Activated CD8-positive, alpha-beta T cell treated with anti-CD3 and anti-CD28 coated beads for 36 hours (primary cell): ENCODE data around the gene RGMB. TPM values are rescaled to one million over a fixed set of nuclear protein-coding genes. Genes with fewer than 3 reads are reported as not detected.

ENCODE experiments used
- ATAC-seq: fragments of 200-7000 bp; cut with Tn5 transposase; one replicate; pipeline ENCODE4 v1.10.0; 2021; ENCODE audit warnings: mild to moderate bottlenecking, moderate library complexity
- CTCF ChIA-PET: fragments of 350-600 bp; sonication (Branson Sonifier 250); formaldehyde crosslinking; loops from one replicate; lab custom pipeline; 2021; ENCODE audit warnings: antibody characterized with exemption; lab: Charles Lee
- POLR2A ChIA-PET: fragments of 350-600 bp; sonication (Branson Sonifier 250); formaldehyde crosslinking; loops from one replicate; lab custom pipeline; 2021; ENCODE audit warnings: antibody characterized with exemption; lab: Charles Lee
- DNase-seq: peaks from one replicate; pipeline ENCODE4 v3.0.0-alpha.2; 2020
- H3K27ac Mint-ChIP-seq: one replicate; pipeline ENCODE4 v1.8.0; 2021; ENCODE audit warnings: mild to moderate bottlenecking, mixed read lengths
- H3K27me3 Mint-ChIP-seq: one replicate; pipeline ENCODE4 v1.8.0; 2021; ENCODE audit warnings: mixed read lengths
- H3K36me3 Mint-ChIP-seq: one replicate; pipeline ENCODE4 v1.8.0; 2021; ENCODE audit warnings: low read depth, mixed read lengths
- H3K4me1 Mint-ChIP-seq: one replicate; pipeline ENCODE4 v1.8.0; 2021; ENCODE audit warnings: low read depth, mixed read lengths
- H3K4me3 Mint-ChIP-seq: one replicate; pipeline ENCODE4 v1.8.0; 2021; ENCODE audit warnings: mild to moderate bottlenecking, moderate library complexity, mixed read lengths
- H3K9me3 Mint-ChIP-seq: one replicate; pipeline ENCODE4 v1.8.0; 2021; ENCODE audit warnings: mixed read lengths
- intact Hi-C: fragments of 100-400 bp; cut with micrococcal nuclease; formaldehyde crosslinking; loops from one replicate; pipeline ENCODE4 v1.10.0; 2022
- total RNA-seq, 2 experiments: library from RNA; stranded (reverse); gene quantifications; one replicate each; pipeline ENCODE4 v1.2.3, GENCODE V29; 2021
- TF ChIP-seq, protein P1 (sequence below): fragments of 200-600 bp; IDR thresholded peaks from one replicate; pipeline ENCODE4 v1.8.0; 2022; ENCODE audit warnings: antibody characterized with exemption, mild to moderate bottlenecking

The RGMB gene, protein sequence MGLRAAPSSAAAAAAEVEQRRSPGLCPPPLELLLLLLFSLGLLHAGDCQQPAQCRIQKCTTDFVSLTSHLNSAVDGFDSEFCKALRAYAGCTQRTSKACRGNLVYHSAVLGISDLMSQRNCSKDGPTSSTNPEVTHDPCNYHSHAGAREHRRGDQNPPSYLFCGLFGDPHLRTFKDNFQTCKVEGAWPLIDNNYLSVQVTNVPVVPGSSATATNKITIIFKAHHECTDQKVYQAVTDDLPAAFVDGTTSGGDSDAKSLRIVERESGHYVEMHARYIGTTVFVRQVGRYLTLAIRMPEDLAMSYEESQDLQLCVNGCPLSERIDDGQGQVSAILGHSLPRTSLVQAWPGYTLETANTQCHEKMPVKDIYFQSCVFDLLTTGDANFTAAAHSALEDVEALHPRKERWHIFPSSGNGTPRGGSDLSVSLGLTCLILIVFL
- total RNA-seq = 1 to 10 TPM; 1.6 to 1.9 TPM

DNA sequence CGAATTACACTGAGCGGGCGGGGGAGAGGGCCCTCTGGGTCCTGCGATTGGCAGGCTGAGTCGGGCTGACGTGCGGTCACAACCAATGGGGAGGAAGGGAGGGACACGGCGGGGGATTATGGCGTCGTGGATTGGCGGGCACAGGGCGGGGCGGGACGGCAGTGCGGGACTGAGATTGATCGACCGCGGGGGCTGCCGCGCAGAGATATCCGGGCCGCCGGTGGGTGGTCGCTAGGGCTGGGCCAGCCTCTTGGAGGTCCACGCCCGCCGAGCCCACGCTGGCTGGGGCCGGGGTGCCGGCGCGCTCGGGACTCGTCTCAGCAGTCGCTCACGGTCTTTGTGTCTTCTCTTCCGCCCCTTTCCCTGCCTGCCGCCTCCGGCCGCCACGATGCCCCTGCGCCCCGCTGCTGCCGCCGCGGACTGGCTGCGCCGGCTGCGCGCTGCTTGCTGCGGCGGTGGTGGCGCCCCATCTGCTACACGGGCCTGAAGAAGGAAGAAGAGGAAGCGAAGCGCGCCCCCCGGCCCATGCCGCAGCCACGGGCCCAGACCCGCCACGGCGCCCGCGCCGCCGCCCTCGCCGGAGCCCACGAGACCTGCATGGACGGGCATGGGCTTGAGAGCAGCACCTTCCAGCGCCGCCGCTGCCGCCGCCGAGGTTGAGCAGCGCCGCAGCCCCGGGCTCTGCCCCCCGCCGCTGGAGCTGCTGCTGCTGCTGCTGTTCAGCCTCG lies at the start of gene RGMB:
TSS of gene RGMB (plus strand) at position 200 of the 728 bp plus-strand sequence. CDS start at position 608, 408 bp downstream.
- TF ChIP-seq, protein P1, sequence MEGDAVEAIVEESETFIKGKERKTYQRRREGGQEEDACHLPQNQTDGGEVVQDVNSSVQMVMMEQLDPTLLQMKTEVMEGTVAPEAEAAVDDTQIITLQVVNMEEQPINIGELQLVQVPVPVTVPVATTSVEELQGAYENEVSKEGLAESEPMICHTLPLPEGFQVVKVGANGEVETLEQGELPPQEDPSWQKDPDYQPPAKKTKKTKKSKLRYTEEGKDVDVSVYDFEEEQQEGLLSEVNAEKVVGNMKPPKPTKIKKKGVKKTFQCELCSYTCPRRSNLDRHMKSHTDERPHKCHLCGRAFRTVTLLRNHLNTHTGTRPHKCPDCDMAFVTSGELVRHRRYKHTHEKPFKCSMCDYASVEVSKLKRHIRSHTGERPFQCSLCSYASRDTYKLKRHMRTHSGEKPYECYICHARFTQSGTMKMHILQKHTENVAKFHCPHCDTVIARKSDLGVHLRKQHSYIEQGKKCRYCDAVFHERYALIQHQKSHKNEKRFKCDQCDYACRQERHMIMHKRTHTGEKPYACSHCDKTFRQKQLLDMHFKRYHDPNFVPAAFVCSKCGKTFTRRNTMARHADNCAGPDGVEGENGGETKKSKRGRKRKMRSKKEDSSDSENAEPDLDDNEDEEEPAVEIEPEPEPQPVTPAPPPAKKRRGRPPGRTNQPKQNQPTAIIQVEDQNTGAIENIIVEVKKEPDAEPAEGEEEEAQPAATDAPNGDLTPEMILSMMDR = no peak
- Mint-ChIP-seq H3K4me1 (peaks cover 30% of the 10 kb centered on the region), H3K4me3 (peak within 1 kb of the TSS; percentile 87), H3K27me3 (peaks cover 42% of the 10 kb centered on the region), H3K36me3 (no peaks in the 10 kb centered on the region), H3K27ac (peak within 1 kb of the TSS; percentile 61), H3K9me3 (no peaks in the 10 kb centered on the region)
- POLR2A ChIA-PET = no interaction called here
- intact Hi-C loops = no loop called here
- DNase-seq (peak; percentile 93), ATAC-seq (peak; percentile 92)
- CTCF ChIA-PET = interaction anchor here (1.2 to 10.6 kb wide), 2 partner anchors 15 to 67 kb away, joined by 3 to 228 read pairs; no protein-coding TSS in a partner anchor

DNA sequence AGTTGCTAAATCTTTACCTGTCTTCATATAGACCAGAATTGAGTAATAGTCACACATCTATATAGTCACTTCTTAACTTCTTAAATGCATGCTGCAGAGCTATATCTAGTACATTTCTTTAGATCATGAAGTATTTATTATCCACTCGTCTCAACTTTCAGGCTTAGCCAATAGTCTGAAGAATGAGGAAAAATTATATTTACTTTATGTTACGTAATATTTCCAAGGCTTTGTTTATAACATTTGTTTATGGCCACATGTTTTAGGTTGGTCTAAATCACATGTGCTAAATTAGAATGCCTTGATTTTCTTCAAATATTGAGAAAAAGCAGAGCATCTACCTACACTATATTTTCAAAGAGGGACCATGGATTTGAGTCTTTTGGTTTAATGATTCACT lies 47.2 kb upstream of the RGMB start:
- Mint-ChIP-seq H3K4me1 (no peaks in the 10 kb centered on the region), H3K27ac (no peak overlapping the region), H3K27me3 (peaks cover 8% of the 10 kb centered on the region), H3K9me3 (no peaks in the 10 kb centered on the region), H3K36me3 (no peaks in the 10 kb centered on the region), H3K4me3 (no peak overlapping the region)
- DNase-seq (no peak), ATAC-seq (no peak)
- ChIA-PET CTCF (interaction anchor here (0.7 to 1.9 kb wide), 2 partner anchors 16 to 42 kb away, joined by 3 to 4 read pairs; no protein-coding TSS in a partner anchor), POLR2A (no interaction called here)
- TF ChIP-seq, protein P1 = no peak
- intact Hi-C loops = no loop called here

DNA sequence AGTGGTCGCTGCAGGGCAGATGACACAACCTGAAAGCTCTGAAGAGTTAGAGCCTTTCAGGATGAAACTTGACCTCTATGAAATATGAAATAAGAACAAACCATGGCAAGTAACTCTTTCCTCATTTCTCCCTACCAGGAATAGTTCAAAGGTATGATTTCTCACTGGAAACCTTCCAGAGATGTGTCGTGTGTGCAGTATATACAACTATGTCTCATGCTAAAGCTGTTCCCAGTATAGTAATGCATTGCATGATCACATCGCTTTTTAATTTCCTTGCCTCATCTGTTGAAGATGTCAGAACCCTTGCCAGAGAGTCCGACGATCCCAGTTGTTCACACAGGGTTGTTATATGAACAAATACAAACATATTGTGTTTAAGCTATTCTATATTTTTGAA lies 45.8 kb upstream of the RGMB start:
- POLR2A ChIA-PET = no interaction called here

DNA sequence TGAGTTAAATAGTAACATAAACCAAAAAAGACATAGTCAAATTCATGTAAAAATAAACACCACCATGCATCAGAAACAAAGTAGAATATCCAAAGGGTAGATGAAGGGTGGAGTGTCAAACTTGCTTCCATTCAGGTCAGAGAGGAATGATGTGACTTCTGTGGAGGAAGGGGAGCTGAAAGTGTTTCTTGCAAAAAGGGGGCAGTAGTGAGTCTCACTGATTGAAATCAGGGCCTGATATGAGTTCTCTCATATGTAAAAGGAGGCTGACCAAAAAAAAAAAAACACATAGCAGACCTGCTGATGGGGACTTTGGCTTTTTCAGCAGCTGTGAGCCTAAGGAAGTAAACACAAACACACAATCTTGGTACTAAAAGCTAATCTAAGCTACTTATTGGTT lies 38.8 kb upstream of the RGMB start:
- CTCF ChIA-PET = interaction anchor here (0.7 kb wide), 1 partner anchor 101 kb away, joined by 3 read pairs; no protein-coding TSS in a partner anchor
- TF ChIP-seq, protein P1 = no peak
- POLR2A ChIA-PET = no interaction called here
- DNase-seq = no peak
- Mint-ChIP-seq H3K9me3 (peaks cover 1% of the 10 kb centered on the region), H3K27ac (no peak overlapping the region), H3K4me1 (no peaks in the 10 kb centered on the region), H3K4me3 (no peak overlapping the region), H3K36me3 (no peaks in the 10 kb centered on the region), H3K27me3 (peaks cover 19% of the 10 kb centered on the region)
- ATAC-seq = no peak
- intact Hi-C loops = no loop called here

More for the DNA sequence above, 45.8 kb upstream of the RGMB start:
- DNase-seq (no peak), ATAC-seq (no peak)
- intact Hi-C loops = no loop called here
- Mint-ChIP-seq H3K27me3 (peaks cover 10% of the 10 kb centered on the region), H3K4me1 (no peaks in the 10 kb centered on the region), H3K27ac (no peak overlapping the region), H3K36me3 (no peaks in the 10 kb centered on the region), H3K9me3 (no peaks in the 10 kb centered on the region), H3K4me3 (no peak overlapping the region)
- TF ChIP-seq, protein P1 = no peak
- CTCF ChIA-PET = no interaction called here
